ENCODE data around the gene PDGFA.

The PDGFA gene

DNA sequence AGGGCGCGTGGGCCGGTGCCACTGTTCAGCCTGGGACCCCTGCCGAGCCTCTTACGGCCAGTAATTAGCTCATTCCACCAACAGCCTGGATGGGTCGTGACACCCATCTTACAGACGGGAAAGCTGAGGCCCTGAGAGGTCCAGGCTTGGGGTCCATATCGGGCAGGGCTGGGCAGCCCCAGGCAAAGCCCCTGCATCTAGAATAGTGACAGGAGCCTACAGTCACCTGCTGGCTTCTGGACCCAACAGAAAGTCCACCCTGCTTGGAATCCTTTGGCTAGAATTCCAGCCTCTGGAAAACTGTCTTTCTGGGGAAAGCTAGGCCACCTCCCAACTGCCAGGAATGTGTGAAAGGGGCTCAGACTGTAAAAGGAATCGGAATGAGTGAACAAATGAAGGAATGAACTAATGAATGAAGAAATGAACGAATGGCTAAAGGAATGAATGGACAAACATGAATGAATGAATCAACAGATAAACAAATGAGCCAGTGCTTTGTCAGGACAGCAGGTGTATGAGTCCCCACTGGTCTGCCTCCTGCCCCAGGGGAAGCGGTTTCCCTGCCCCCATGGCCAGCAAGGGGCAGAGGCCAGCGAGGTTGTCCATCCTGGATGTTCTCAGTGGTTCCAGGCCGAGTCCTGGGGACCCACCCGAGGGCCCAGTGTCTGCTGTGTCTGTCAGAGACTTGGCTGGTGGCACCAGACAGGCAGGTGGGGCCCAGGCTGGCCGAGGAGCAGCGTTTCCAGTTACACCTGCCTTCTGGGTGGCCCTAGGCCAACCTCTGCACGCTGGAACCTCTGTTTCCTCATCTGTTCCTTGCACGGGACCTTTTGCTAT, 24.1 kb upstream of the PDGFA start:
- no peak for DNase-seq (ENCODE audit: low read depth)
- no peak for TF ChIP-seq CTCF (IDR thresholded peaks at IDR 0.05; ENCODE audit: insufficient read depth, low read depth, low read length, missing control alignments)
- no peak overlapping the region for H3K4me3 ChIP-seq (ENCODE audit: low read length)

DNA sequence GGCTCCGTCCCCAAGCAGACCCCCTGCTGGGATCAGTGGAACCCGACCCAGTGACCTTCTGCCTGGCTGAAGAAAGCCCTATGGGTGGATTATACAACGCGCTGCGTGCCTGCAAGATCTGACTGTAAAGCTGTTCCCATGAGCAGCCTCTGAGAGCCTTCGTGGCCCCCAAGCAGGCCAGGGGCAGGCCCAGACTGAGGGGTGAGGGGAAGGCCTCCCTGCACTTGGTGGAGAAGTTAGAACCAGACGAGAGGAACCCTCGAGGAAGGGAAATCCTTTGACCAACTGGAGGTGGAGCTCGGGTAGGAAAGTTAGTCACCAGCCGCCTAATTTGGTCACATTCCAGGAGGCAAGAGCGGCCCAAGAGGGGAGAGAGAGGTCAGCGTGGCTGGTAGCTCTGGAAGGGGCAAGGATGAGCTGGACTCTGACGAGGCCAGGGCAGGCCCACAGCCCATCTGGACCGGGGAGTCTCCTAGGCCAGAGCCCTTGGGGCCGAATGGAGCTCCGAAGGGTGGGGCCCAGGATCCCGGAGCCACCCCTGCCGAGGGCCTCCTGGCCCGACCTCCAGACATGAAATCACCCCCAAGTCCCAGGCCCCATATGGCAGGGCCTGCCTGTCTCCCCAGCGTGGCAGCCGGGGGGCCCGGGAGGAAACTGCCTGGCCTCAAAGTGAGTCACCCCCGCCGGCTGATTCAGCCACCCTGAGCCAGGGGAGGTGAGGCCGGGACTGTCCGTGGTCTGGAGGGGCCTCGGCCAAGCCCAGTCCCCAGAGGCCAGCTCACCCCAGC, 23.3 kb upstream of the PDGFA start:
- no peak overlapping the region for H3K4me3 ChIP-seq (ENCODE audit: low read length)
- peak; percentile 76 for DNase-seq (ENCODE audit: low read depth)
- no peak for TF ChIP-seq CTCF (IDR thresholded peaks at IDR 0.05; ENCODE audit: insufficient read depth, low read depth, low read length, missing control alignments)

DNA sequence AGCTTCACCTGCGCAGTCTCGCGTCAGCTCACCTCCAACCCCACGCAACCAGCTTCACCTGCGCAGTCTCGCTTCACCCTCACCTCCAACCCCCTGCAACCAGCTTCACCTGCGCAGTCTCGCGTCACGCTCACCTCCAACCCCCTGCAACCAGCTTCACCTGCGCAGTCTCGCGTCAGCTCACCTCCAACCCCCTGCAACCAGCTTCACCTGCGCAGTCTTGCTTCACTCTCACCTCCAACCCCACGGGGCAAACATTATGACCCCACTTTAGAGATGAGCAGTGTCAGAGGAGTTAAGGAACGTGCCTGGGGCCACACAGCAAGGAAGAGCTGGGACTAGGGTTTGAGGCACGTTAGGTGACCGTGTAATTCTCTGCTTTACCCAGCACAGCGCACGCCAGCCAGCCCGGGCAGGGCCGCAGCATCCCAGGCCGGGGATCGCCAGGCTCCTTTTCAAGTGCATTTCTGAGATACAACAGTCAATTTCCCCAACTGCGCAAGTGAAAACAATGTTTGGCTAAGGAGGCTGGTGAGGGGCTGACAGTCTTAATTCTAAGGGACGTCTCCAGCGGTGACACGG, 22.6 kb upstream of the PDGFA start:
- H3K4me3 ChIP-seq (ENCODE audit: low read length), result no peak overlapping the region
- DNase-seq (ENCODE audit: low read depth), result no peak
- TF ChIP-seq CTCF (IDR thresholded peaks at IDR 0.05; ENCODE audit: insufficient read depth, low read depth, low read length, missing control alignments), result no peak

DNA sequence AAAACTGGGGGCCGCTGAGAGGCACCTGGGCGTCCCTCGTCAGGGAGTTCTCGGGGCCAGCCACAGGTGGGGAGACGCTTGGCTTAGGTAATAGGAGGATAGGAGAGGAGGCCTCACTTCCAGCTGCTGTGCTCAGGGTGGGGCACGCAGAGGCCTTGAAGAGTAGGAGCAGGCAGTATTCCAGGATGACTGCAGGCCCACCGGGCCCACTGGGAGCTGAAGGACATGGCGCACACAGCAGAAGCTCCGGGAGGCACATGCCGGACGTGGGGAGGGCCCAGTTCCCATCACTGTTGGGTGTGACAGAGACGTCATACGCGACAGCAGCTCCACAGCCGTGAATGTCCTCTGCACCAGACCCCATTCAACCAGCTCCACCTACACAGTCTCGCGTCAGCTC, 22.0 kb upstream of the PDGFA start:
- TF ChIP-seq CTCF (IDR thresholded peaks at IDR 0.05; ENCODE audit: insufficient read depth, low read depth, low read length, missing control alignments), result no peak

DNA sequence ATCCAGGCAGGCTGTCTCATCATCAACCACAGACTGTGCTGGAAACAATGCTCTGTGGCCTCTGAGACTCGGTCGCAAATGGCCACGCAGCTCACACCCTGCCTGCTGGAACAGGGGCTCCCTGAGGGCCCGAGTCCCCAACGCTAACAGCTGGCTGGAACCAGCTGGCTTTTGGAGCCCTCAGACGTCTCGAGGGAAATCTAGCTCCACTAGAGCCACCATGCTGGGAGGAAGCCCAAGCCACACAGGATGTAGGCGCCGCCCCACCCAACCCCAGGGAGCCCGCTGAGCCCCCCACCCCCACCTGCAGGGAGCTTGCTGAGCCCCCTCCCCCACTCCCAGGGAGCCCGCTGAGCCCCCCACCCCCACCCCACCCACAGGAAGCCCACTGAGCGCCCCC, 21.4 kb upstream of the PDGFA start:
- no peak for TF ChIP-seq CTCF (IDR thresholded peaks at IDR 0.05; ENCODE audit: insufficient read depth, low read depth, low read length, missing control alignments)
- H3K4me3 ChIP-seq (ENCODE audit: low read length), result no peak overlapping the region
- no peak for DNase-seq (ENCODE audit: low read depth)

More for the DNA sequence above, 22.0 kb upstream of the PDGFA start:
- no peak for DNase-seq (ENCODE audit: low read depth)
- no peak overlapping the region for H3K4me3 ChIP-seq (ENCODE audit: low read length)

GRCh38 chr7:540579-540978, 20.9 kb upstream of the PDGFA start:
- no peak for DNase-seq (ENCODE audit: low read depth)
- no peak overlapping the region for H3K4me3 ChIP-seq (ENCODE audit: low read length)
- no peak for TF ChIP-seq CTCF (IDR thresholded peaks at IDR 0.05; ENCODE audit: insufficient read depth, low read depth, low read length, missing control alignments)
